KMS-11 (cell line): ENCODE data around the gene HNRNPDL.
A peak's percentile ranks its signal among the peaks of the same experiment; 100 is the strongest.

Experiments used
- H2AFZ ChIP-seq: fragments of 200-600 bp; sonication (generic); 2 replicates; pipeline ENCODE4 v1.6.1; 2016; ENCODE audit warnings: antibody characterized with exemption, mixed run types, low read depth
- H3K27ac ChIP-seq: fragments of 200-600 bp; sonication (generic); 2 replicates; pipeline ENCODE4 v1.6.1; 2016; ENCODE audit warnings: mild to moderate bottlenecking, mixed run types
- H3K27me3 ChIP-seq: fragments of 200-600 bp; sonication (generic); 2 replicates; pipeline ENCODE4 v1.6.1; 2017; ENCODE audit warnings: mild to moderate bottlenecking, low read depth, mixed run types, moderate library complexity; ENCODE audit not compliant: insufficient read depth
- H3K36me3 ChIP-seq: fragments of 200-600 bp; sonication (generic); 2 replicates; pipeline ENCODE4 v1.6.1; 2017; ENCODE audit warnings: mild to moderate bottlenecking, mixed run types; ENCODE audit not compliant: insufficient read depth
- H3K4me1 ChIP-seq: fragments of 200-600 bp; sonication (generic); 2 replicates; pipeline ENCODE4 v1.6.1; 2016; ENCODE audit warnings: mild to moderate bottlenecking, low read depth, mixed run types; ENCODE audit not compliant: poor library complexity, severe bottlenecking
- H3K4me2 ChIP-seq: fragments of 200-600 bp; sonication (generic); 2 replicates; pipeline ENCODE4 v1.7.0; 2016; ENCODE audit warnings: mild to moderate bottlenecking, mixed run types
- H3K4me3 ChIP-seq: fragments of 200-600 bp; sonication (generic); IDR thresholded peaks from 2 replicates; pipeline ENCODE4 v1.6.1; 2017; ENCODE audit warnings: low read depth, low read length, mixed read lengths; ENCODE audit not compliant: insufficient read depth
- H3K79me2 ChIP-seq: fragments of 200-600 bp; sonication (generic); 2 replicates; pipeline ENCODE4 v1.6.1; 2016; ENCODE audit warnings: low read depth, mixed run types; ENCODE audit not compliant: insufficient read depth
- H3K9ac ChIP-seq: fragments of 200-600 bp; sonication (generic); 2 replicates; pipeline ENCODE4 v1.6.1; 2016; ENCODE audit warnings: mild to moderate bottlenecking, mixed run types
- H4K20me1 ChIP-seq: fragments of 200-600 bp; sonication (generic); 2 replicates; pipeline ENCODE4 v1.6.1; 2016; ENCODE audit warnings: mild to moderate bottlenecking, mixed run types; ENCODE audit not compliant: insufficient read depth
- CTCF ChIP-seq: fragments of 200-600 bp; sonication (generic); conservative IDR thresholded peaks from 2 replicates; pipeline ENCODE4 v1.6.1; 2017; ENCODE audit warnings: low read depth, mild to moderate bottlenecking, antibody characterized with exemption, low read length, moderate library complexity, mixed read lengths

The HNRNPDL gene

GRCh38 chr4:82380344-82380743, 49.9 kb downstream of the HNRNPDL start:
- Histone ChIP-seq H3K4me3 (no peak overlapping the region), H3K36me3 (no peaks in the 10 kb centered on the region), H3K4me2 (no peak overlapping the region), H3K27ac (no peak overlapping the region), H4K20me1 (no peaks in the 10 kb centered on the region), H3K27me3 (no peaks in the 10 kb centered on the region), H3K9ac (no peak overlapping the region), H3K79me2 (peaks cover 26% of the 10 kb centered on the region), H3K4me1 (peaks cover 12% of the 10 kb centered on the region), H2AFZ (no peak overlapping the region)
- no peak for TF ChIP-seq CTCF

- no peak for TF ChIP-seq CTCF
- Histone ChIP-seq H3K27ac (no peak overlapping the region), H3K4me1 (peaks cover 15% of the 10 kb centered on the region), H3K4me3 (no peak overlapping the region), H3K4me2 (peak overlapping the region; percentile 70), H3K36me3 (peaks cover 3% of the 10 kb centered on the region; the same call in 1 of the 2 replicates), H2AFZ (no peak overlapping the region), H3K9ac (peak overlapping the region; percentile 99; the same call in 1 of the 2 replicates), H4K20me1 (peaks cover 12% of the 10 kb centered on the region), H3K27me3 (no peaks in the 10 kb centered on the region), H3K79me2 (peaks cover 65% of the 10 kb centered on the region)
These were observed 54.2 kb downstream of the HNRNPDL start for GRCh38 chr4:82376109-82376508.

GRCh38 chr4:82373816-82374625, 56.2 kb downstream of the HNRNPDL start, which contains the start of gene HNRNPD:
Gene HNRNPD, minus strand, starts transcription at chr4:82373991. Its CDS starts 313 bp downstream, at chr4:82373678.
- no peak for TF ChIP-seq CTCF
- Histone ChIP-seq H3K4me1 (peaks cover 36% of the 10 kb centered on the region), H4K20me1 (peaks cover 33% of the 10 kb centered on the region), H3K9ac (peak within 1 kb of the TSS; percentile 99), H3K36me3 (peaks cover 12% of the 10 kb centered on the region; the same call in 1 of the 2 replicates), H3K27ac (peak within 1 kb of the TSS; percentile 98), H2AFZ (peak within 1 kb of the TSS; percentile 42), H3K4me2 (peak within 1 kb of the TSS; percentile 97), H3K4me3 (peak within 1 kb of the TSS; percentile 90), H3K79me2 (peaks cover 86% of the 10 kb centered on the region), H3K27me3 (no peaks in the 10 kb centered on the region)

GRCh38 chr4:82373486-82373815, 56.8 kb downstream of the HNRNPDL start:
- Histone ChIP-seq H3K4me1 (peaks cover 42% of the 10 kb centered on the region), H3K4me3 (peak overlapping the region; percentile 90), H3K27me3 (no peaks in the 10 kb centered on the region), H3K36me3 (peaks cover 14% of the 10 kb centered on the region; the same call in 1 of the 2 replicates), H3K27ac (peak overlapping the region; percentile 98), H2AFZ (peak overlapping the region; percentile 36), H3K4me2 (peak overlapping the region; percentile 97), H4K20me1 (peaks cover 39% of the 10 kb centered on the region), H3K9ac (peak overlapping the region; percentile 99), H3K79me2 (peaks cover 91% of the 10 kb centered on the region)
- TF ChIP-seq CTCF = no peak
